ENCODE results near the gene PCBP3. TPM values are rescaled to one million over a fixed set of nuclear protein-coding genes. Genes with fewer than 3 reads are reported as not detected.

PCBP3 gene
- total RNA-seq, 1 donor from 2014 or later, result 32.4 TPM

DNA sequence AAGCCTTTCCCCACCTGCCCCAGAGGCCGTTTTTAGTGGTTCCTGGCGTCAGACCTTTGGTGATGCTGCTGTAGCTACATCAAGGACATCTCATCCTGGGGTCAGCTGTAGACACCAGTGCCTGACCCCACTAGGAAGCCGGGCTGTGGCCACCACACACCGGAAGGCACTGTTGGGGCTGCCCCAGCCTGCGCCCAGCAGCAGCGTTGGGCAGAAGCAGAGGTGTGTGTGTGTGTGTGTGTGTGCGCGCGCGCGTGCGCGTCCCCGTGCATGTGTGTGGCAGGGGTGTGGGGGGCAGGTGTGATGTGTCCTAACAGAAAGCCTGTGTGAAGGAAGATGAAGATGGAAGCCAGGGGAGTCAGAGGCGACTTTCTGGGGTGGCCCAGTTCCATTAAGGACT, 276.1 kb downstream of the PCBP3 start:
- DNase-seq (ENCODE audit: low spot score), result no peak

- no peak for DNase-seq (ENCODE audit: low spot score)
Measured at GRCh38 chr21:45920824-45921600, 277.5 kb downstream of the PCBP3 start.

- no peak for DNase-seq (ENCODE audit: low spot score)
Measured at GRCh38 chr21:45921917-45922316, 278.4 kb downstream of the PCBP3 start.

GRCh38 chr21:45922648-45923047, 279.1 kb downstream of the PCBP3 start:
- DNase-seq (ENCODE audit: low spot score), result no peak

DNA sequence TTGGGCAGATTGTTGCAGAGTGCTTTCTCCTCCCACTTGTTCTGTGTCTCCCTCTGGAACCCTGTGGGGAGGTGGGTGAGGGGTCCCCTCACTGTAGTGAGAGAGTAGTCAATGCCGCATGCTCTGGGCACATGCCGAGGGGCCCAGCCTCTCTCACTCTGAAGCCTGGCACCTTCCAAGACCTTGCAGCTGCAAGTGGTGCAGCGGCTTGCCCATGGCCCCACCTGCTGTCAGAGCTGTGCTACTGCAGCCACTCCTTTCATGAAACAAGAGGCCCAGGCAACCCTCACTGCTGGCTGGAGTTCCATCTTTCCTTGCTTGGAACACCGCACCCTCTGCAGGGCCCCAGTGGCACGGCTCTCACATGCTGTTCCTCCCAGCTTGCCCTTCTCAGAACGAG, 279.6 kb downstream of the PCBP3 start:
- DNase-seq (ENCODE audit: low spot score), result no peak

- DNase-seq (ENCODE audit: low spot score), result no peak
Measured at GRCh38 chr21:45926281-45926680, 282.8 kb downstream of the PCBP3 start.

GRCh38 chr21:45927032-45927431, 283.5 kb downstream of the PCBP3 start:
- DNase-seq (ENCODE audit: low spot score), result no peak

DNA sequence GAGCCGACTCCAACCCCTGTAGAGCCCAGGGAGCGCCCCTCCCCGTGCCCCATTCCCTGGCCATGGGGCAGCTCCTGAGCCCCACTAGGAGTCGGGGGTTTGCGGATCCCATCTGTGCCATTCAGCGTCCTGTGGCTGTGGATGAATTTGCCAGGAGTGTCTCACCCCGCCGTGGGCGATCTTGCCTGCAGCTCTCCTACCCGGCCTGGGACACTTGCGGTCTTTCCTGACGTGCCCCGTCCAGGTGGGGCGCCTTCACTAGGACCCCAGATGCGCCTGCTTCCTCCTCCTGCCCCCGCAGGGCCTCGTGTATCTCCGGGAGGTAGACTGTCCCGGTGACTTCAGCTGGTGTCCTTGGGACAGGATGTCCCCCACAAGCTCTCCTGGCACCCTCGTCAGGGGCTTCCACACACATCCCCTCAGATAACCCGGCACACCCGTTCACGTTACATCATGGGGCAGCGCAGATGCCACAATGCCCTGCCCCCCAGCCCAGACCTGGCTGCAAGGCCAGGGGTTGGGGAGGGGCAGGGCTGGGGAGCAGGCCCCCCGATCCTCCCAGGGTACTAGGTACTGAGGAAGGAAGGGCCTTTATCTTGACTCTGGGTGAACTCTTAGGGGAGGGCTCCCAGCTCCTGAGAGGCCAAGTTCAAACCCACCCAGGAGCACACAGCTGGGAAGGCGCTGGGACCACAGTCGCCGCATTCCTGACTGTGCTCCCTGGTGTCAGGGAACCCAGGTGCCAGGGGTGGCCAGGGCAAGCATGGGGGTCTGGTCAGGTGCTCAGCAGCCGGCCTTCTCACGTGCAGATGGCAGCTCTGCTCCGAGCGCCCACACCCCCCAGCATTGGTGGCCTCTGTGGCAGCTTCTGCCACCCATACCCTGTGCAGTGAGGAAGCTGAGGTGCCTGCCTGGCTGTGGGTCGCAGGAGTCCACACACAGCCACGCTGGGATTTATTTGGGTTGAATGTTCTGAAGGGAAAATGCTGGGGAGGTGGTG, 284.6 kb downstream of the PCBP3 start:
- DNase-seq (ENCODE audit: low spot score), result no peak

GRCh38 chr21:45929449-45929848, 285.9 kb downstream of the PCBP3 start:
- no peak for DNase-seq (ENCODE audit: low spot score)

DNA sequence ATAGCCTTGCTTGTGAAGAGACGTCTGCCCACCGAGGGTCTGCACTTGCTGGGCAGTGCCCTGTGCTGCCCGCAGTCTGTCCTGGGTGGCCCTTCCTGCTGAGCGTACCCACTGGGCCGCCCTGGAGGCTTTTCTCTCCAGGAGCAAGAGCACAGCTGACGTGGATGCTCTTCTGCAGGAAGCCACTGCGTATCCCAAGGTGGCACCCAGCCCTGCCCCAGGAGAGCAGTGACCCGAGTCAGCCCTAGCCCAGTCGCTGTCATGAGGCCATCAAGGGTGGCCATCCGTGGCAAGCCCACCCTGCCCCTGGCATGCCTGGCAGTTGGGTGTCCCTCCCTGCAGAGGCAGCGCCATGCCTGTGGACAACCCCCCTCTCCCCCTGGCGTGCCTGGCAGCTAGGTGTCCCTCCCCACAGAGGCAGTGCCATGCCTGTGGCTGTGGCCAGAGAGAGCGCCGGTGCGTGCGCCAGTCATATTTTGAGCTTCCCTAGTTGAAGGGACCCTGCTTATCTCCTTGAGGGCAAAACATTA, 286.8 kb downstream of the PCBP3 start:
- no peak for DNase-seq (ENCODE audit: low spot score)

DNA sequence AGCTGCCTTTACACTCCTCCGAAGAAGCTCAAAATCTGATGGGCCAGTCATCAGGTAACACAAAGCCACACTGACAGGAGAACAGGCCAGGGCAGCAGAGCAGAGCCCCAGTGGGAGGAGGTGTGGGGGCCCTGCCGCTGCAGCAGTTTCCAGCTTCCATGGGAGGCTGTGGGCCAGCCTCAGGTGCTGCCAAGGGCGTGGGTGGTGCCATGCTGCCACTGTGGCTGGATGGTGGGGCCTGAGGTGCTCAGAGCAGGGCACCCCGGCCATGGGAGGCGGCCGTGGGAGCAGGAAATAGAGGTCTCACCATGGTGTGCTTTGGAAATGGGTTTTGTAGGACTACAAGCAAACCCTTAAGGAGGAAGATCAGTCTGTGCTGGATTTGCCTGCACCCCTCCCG, 287.3 kb downstream of the PCBP3 start:
- no peak for DNase-seq (ENCODE audit: low spot score)

- DNase-seq (ENCODE audit: low spot score), result no peak
Measured at GRCh38 chr21:45931397-45931969, 288.0 kb downstream of the PCBP3 start.

DNA sequence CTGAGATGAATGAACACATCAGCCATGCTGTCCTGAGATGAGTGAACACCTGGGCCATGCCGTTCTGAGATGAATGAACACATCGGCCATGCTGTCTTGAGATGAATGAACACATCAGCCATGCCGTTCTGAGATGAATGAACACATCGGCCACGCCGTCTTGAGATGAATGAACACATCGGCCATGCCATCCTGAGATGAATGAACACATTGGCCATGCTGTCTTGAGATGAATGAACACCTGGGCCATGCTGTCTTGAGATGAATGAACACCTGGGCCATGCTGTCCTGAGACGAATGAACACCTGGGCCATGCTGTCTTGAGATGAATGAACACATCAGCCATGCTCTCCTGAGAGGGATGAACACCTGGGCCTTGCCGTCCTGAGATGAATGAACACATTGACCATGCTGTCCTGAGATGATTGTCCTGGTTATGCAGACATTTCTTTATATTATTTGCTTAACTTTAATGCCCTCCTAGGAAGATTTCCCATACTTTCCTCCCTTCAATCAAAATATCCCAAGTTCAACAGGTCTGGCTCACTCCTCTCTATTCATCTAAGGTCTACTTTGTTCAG, 289.5 kb downstream of the PCBP3 start:
- no peak for DNase-seq (ENCODE audit: low spot score)

DNA sequence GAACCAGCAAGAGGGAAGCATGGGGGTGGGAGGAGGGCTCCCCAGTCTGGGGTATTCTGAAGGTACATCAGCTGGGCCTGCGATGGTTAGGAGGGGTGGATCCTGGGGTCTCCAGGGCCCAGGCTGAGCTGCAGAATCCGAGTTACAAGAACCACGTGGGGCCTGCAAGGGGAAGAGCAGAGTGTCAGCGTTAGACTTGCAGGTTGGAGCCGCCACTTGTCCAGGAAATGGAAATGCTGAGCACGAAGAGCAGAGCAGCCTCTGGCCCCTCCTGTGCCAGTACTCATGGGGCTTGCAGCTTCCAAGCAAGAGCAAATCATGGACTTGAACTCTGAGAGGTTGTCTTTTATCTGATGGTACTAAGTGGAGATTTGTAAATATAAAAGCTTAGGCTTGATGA, 290.6 kb downstream of the PCBP3 start:
- DNase-seq (ENCODE audit: low spot score), result no peak

DNA sequence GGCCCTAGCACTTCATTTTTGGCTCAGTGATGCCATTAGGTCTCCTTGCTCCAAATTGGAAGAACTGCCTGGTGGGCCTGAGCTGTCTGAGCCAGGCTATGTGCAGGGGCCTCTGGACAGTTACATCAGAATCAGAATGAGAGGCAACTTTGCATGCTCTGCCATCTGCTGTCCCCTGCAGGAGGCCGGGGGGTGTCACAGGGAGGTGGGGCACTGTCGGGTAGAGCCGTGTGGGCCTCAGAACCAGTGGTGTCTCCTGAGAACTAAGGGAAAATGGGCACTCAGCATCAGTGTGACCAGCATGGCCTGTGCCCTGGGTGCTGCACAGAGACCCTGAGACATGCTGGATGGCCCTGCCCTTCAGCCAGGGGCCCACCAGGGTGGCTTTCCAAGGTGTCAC, 291.0 kb downstream of the PCBP3 start:
- no peak for DNase-seq (ENCODE audit: low spot score)

- DNase-seq (ENCODE audit: low spot score), result no peak
Measured at GRCh38 chr21:45935628-45936027, 292.1 kb downstream of the PCBP3 start.

DNA sequence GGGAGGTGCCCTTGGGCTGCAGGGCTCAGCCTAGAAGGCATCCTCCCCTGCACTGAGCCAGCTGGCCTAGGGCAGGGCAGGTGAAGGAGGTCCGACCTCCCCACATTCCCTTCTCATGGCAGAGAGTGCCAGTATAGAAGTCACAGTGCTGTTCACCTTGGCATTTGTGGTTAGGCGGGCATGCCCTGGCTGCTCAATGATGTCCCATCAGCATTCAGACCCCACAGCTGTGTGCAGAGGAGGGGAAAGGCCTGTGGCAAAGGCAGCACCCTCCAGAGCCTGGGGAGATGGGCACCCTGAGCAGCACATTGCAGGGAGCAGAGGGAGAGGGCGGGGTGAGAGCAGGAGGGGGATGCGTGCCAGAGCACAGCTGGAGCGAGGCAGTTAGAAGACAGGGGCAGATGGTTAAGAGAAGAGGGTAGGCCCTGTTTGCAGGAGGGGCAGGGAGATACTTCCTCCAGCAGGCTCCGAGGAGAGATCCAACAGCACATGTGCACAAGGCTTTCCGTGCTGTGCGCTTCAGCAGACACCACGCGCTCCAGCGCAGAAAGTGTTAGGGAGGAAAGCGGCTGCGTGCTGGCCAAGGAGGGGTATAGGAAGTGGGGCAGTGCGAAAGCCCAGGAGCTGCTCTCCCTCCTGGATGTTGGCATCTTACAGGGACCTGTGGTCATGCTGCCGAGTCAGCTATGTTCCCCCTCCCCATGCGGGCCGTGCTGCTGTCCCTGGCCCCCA, 294.4 kb downstream of the PCBP3 start:
- DNase-seq (ENCODE audit: low spot score), result no peak

GRCh38 chr21:45938453-45938755, 294.9 kb downstream of the PCBP3 start:
- no peak for DNase-seq (ENCODE audit: low spot score)

DNA sequence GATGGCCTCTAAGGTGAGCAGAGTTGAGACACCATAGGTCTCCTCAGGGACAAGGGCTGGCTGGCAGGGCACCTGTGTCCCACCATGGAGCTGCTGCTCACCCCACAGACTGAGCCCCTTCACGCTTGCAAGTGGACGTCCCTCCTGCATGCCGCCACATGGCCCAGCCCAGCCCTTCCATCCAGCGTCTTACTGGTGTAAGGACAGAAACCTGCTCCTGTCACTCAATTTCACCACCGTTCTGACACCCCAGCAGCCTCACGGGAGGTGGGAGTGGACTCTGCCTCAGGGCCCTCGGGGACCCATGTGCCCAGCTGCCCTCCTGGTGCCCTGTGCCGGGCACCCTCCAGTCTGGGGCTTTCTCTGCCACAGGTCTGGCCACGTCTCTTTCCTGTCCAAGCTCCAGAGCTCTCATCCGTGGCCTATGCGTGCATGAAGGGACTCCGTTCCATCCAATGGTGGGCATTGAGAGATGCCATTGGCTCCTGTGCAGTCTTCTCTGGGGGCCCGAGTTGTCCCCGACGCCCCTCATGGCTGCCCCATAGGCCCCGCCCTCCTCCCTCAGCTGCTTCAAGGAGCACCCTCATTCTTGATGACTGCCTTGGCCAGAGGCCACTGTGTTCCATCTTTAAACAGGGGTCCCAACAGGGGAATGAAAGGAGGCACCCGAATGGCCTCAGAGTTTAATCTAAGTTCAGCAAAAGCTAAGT, 295.4 kb downstream of the PCBP3 start:
- DNase-seq (ENCODE audit: low spot score), result no peak

DNA sequence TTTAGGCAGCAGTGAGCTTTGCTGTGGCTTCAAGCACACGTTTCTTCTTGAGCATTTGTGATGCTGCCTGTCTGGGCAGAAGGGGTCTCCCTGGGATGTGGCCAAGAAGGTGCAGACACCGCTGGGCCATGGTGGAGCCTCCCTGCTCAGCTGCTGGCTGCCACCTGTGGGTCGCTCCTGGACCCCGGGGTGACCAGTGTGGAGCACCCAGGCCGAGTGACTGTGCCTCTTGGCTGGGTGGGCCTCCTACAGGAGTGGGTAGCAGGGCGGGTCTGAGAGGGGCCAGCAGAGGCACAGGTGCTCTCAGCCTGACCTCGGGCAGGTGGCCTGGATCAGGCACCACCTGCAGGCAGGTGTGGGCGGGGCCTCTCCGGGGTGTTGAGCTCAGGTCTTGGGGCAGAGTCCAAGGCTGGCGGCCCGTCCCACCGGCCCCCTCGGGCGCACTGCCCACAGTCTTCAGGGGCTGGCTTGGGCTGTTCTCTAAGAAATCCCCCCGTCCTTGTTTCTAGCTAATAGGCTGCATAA, 296.1 kb downstream of the PCBP3 start:
- DNase-seq (ENCODE audit: low spot score), result no peak

Data from mesenteric fat pad (tissue), 1 donor.